ENCODE data around the gene MAGI3.
"Not testable (repeated sequence)": the region's sequence is repeated elsewhere in the genome, so short reads cannot be mapped to it uniquely, and the experiment has no call there.

The MAGI3 gene

DNA sequence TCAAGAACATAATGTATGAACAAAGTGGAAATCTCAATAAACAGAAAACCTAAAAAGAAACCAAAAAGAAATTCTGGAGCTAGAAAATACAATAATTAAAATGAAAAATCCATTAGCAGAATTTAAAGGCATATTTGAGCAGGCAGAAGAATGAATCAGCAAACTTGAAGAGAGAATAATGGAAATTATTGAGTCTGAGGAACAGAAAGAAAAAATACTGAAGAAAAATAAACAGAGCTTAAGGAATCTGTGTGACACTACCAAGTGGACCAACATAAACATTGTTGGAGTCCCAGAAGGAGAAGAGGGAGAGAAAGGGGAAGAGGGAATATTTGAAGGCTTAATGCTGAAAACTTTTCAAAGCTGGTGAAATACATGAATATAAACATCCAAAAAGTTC lies 54.5 kb downstream of the MAGI3 start:
- no peak for DNase-seq (ENCODE audit: low read depth)

DNA sequence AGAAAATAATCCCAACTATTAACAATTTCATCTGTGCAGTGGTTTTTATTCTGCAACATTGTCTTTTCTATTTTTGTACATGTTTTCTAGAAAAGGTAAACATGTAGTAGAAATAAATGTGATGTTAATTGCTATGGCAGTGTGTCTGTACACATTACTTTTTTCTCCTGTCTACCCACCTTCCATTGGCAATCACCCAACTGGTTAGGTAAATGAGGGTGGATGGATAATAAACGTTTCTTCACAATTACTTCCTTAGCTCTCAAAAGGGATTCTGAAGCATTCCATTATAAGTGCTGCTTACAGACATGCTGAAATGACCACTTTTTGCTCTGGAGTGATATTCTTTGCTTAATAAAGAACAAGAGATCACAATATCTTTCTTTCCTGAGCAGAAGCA lies 61.4 kb downstream of the MAGI3 start:
- no peak for DNase-seq (ENCODE audit: low read depth)

DNA sequence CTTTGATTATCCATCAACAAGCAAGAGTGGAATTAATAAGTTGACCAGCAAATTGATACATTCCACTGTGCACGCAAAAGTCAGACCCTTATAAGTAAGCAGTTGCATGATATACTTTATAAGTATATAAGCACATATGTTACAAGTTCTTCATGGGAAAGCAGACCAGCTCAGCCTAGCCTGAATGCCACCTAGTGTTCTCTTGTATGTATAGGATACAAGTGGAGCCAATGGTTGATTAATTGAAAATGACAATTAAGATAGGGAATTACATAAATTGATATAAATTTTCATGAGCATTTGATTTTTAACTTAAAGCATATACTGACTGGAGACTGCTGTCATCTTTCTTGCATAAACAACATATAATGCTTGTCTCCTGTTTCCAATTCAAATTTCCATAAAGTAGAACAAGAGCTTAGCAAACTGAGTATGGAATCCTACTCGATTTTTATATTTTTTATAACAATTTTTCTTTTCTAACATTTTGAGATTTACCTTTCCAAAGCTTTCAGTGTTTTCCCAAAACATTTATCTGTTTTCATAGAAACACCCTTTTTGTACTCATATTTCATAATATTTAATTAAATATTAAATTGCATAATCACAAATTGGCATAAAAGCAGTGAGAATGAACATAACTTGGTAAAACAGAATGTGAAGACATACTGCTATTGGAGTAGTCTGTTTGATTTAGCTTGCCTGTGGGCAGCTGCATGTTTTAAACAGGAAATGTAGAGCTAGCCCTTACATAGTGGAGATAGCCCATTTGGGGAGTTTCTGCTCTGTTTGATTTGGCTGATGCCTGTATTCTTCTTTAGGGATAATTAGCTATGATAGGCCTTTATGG lies 62.8 kb downstream of the MAGI3 start:
- peak; percentile 68 for DNase-seq (ENCODE audit: low read depth)

DNA sequence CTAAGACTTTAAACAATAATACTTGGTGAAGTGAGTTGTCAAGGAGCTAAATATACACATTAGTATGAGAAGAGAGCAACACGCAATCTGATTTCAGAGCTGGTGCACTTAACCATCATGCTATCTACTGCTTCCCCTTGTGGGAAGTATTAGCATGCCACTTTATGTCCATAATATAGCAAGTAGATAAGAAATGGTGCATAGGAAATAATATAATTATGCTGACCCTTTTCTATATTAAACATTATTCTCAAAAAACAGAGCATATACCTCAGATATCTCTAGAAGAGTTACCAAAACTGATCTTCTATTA lies 63.4 kb downstream of the MAGI3 start:
- DNase-seq (ENCODE audit: low read depth) = no peak

DNA sequence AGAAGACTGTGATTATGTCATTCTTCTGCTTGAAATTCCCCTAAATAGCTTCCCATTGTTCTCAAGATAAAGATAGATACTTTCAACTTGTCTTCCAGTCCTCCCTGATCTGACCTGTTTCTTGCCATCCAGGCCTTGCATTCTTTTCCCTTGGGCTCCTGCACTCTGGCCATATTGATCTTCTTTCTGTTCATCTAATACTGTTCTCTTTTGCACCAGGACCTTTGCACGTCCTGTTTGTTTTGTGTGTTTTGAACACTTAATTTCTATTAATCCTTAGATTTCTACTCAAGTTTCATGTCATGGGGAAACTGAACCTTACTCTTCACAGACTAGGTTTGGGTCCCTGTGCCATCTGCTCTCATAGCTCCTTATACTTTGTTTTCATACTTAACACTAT lies 65.1 kb downstream of the MAGI3 start:
- no peak for DNase-seq (ENCODE audit: low read depth)

- DNase-seq (ENCODE audit: low read depth) = peak; percentile 91
Measured at GRCh38 chr1:113456967-113457366, 66.7 kb downstream of the MAGI3 start.

GRCh38 chr1:113459279-113459678 lies 69.0 kb downstream of the MAGI3 start:
- peak; percentile 38 for DNase-seq (ENCODE audit: low read depth)

- DNase-seq (ENCODE audit: low read depth) = no peak
Measured at GRCh38 chr1:113467991-113468390, 77.7 kb downstream of the MAGI3 start.

- DNase-seq (ENCODE audit: low read depth) = not testable (repeated sequence)
Measured at GRCh38 chr1:113478427-113479195, 88.3 kb downstream of the MAGI3 start.

DNA sequence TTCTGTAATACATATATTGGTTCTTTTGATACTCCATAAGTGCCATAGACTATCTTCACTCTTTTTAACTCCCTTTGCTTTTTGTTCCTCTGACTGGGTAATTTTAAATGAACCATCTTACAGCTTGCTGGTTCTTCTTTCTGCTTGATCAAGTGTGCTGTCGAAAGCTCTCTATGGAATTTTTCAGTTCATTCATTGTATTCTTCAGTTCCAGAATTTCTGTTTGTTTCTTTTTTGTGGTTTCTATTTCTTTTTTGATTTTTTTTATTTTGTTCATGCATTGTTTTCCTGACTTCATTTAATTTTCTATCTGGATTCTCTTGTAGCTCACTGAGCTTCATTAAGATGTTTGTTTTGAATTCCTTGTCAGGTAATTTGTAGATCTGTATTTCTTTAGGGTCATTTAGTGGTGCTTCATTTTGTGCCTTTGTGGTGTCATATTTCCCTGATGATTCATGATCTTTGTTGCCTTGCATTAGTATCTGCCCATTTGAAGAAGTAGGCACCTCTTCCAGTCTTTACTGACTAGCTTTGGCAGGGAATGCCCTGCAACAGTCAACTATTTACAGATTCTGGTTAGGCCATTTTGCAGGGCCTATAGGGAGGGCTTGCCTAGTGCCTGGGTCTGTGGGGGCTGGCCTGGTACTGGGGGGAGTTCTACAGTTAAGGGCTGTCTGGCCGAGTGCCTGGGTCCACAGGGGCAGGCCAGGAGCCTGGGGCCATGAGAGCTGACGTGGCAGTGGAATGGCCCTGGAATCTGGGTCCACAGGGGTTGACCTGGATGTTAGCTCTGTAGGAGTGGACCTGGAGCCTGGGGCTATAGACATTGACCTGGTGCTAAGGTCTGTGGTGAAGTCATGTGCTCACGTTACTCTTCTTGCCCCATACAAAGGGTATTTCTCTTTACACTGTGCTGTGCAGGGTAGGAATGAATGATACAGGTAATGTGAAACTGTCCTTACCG lies 89.7 kb downstream of the MAGI3 start:
- DNase-seq (ENCODE audit: low read depth) = no peak

GRCh38 chr1:113485131-113485530 lies 94.8 kb downstream of the MAGI3 start:
- not testable (repeated sequence) for DNase-seq (ENCODE audit: low read depth)

- DNase-seq (ENCODE audit: low read depth) = no peak
Measured at GRCh38 chr1:113488576-113489177, 98.4 kb downstream of the MAGI3 start.

GRCh38 chr1:113490384-113490783 lies 100.1 kb downstream of the MAGI3 start:
- DNase-seq (ENCODE audit: low read depth) = no peak

DNA sequence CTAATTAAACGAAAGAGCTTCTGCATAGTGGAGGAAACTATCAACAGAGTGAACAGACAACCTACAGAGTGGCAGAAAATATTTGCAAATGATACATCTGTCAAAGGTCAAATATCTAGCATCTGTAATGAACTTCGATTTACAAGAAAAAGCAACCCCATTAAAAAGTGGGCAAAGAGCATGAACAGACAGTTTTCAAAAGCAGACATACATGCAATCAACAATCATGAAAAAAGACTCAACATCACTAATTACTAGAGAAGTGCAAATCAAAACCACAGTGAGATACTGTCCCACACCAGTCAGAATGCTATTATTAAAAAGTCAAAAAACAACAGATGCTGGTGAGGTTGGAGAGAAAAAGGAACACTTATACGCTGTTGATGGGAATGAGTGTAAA lies 103.2 kb downstream of the MAGI3 start:
- no peak for DNase-seq (ENCODE audit: low read depth)

- DNase-seq (ENCODE audit: low read depth) = no peak
Measured at GRCh38 chr1:113505357-113505756, 115.0 kb downstream of the MAGI3 start.

- no peak for DNase-seq (ENCODE audit: low read depth)
Measured at GRCh38 chr1:113507552-113508214, 117.4 kb downstream of the MAGI3 start.

DNA sequence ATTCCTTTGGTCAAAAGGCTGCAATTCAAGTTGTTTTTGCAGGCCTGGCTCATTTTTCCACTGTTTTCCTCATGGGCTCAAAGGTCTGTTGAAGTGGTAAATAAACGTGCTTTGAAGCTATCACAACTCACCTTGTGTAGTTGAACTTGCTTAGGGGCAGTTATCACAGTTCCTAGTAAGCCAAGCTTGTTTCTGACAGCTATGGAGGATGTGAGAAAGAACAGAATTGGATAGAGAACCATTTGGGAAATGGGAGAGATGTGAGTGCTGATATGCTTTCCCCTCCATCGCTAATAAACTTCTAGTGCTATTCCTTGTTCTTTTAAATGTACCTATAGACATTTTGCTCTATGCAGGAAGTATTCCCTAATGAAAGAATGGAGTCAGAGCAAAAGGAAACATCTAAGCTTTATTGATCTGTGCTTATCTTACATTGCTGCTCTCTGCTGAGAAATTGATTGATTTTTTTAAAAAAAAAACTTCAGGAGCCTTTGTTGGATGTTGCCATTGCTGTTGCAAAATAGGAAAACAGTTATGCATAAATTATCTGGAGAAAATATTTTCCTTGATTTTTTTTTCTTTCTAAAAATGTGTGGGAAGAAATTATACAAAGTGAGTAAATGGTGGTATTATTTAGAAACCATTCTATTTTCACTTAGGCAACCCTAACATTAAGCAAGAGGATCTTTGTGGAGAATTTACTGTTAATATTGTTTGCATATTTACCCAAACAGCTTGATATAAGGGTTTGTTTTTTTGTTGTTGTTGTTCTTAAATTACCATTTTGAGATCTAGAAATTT lies 118.2 kb downstream of the MAGI3 start:
- DNase-seq (ENCODE audit: low read depth) = no peak

- not testable (repeated sequence) for DNase-seq (ENCODE audit: low read depth)
Measured at GRCh38 chr1:113509766-113510165, 119.5 kb downstream of the MAGI3 start.

DNA sequence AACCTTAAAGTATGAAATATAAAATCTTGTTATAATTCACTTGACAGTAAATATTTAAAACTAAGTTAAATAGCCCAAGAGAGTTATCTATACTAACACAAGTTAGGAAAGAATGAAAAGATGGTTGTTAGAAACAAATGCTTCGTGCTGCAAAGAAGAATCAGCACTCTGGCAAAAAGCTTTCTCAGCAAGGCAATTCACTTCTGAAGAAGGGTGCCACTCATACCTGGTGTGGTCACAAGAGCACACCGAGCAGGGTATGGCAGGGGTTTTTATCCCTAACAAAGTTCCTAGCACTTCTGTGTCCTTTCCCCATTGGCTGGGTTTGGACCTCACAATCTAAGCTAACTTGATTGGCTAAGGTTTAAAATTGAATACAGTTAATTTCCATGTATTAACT lies 121.0 kb downstream of the MAGI3 start:
- no peak for DNase-seq (ENCODE audit: low read depth)

DNA sequence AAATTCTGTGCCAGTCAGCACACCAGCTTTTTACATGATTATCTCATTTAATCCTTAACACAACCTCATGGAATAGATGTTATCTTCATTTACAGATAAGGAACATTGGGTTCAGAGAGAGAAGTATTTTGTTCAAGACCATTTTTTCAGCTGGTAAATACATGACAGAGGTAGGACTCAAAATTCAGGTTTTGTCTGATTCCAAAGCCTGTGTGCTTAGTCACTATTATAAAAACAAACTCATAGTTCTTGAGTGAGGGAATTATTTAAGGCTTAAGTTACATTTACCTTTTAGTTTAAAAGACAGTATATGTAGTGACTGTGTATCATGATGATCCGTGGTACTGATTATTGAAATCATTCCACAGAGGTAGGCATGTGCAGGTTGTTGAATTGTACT lies 125.2 kb downstream of the MAGI3 start:
- no peak for DNase-seq (ENCODE audit: low read depth)

DNA sequence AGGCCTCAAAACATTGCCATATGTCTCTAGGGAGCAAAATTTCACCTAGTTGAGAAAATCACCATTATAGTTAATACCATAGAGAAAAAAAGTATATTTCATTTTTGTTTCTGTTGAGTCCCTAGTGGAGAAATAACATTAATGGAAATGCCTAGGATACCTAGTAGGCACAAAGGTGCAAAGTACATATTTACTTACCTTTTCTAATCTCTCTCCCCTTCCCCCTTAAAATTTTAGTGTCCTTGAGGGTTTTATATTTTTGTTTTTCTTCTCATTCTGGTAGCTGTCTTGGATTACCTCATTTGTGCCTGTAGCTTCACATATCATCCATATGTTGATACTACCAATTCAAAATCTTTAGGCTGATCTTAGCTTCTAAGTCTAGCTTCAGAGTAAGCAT lies 127.0 kb downstream of the MAGI3 start:
- no peak for DNase-seq (ENCODE audit: low read depth)
